ENCODE measurements around the gene TMEM255B.

GRCh38 chr13:113862191-113862930 lies 103.3 kb downstream of the TMEM255B start:
- TF ChIP-seq POLR2A (IDR thresholded peaks at IDR 0.05; ENCODE audit: low read length) (no peak), GATA1 (IDR thresholded peaks at IDR 0.05; ENCODE audit: low read depth, low read length) (no peak)
